ENCODE measurements around the gene FEZ2. TPM values are rescaled to one million over a fixed set of nuclear protein-coding genes. Genes with fewer than 3 reads are reported as not detected.

FEZ2 gene
- total and polyA plus RNA-seq, 2 of the 13 experiments (the other 11 are each of a cell fraction or from before 2014, with no cell fraction given): 42.5 to 59.1 TPM

- H3K9ac ChIP-seq (ENCODE audit: insufficient read depth, low read depth, low read length): no peak overlapping the region
- H2AFZ ChIP-seq (ENCODE audit: low read length): no peak overlapping the region
- H3K4me1 ChIP-seq (ENCODE audit: insufficient read depth, low read length): no peaks in the 10 kb centered on the region
- no peaks in the 10 kb centered on the region for H3K9me3 ChIP-seq (ENCODE audit: low read length)
- DNase-seq (ENCODE audit: low spot score) (no peak), FAIRE-seq (no peak), ATAC-seq (no peak)
- no peaks in the 10 kb centered on the region for H3K79me2 ChIP-seq (ENCODE audit: insufficient read depth, low read length)
- in situ Hi-C loops (cut with HindIII; ENCODE audit: extremely low pct_ligation_motif_present, low pct_unique_long_range_greater_than_20kb) (no loop called here), intact Hi-C loops (cut with micrococcal nuclease; ENCODE audit: unreplicated experiment) (no loop called here)
- no peaks in the 10 kb centered on the region for H4K20me1 ChIP-seq (ENCODE audit: insufficient read depth, low read length)
- peaks cover 8 to 62% of the 10 kb centered on the region in 2 experiments for H3K36me3 ChIP-seq (replicated peaks in 1 of 2; ENCODE audit: control insufficient read depth in 1 of 2, insufficient read depth in 2 of 2, low read length in 2 of 2)
- CTCF ChIA-PET (ENCODE audit: low intra/inter-chr PET ratio, low total read pairs): no interaction called here
- no peak overlapping the region for H3K27ac ChIP-seq (ENCODE audit: extremely low read length, insufficient read depth, low read length)
- no peak overlapping the region for H3K4me3 ChIP-seq (replicated peaks in 1 of 3; ENCODE audit: insufficient read depth in 1 of 3, low read depth in 2 of 3, low read length in 3 of 3)
- no peak overlapping the region for H3K4me2 ChIP-seq (ENCODE audit: low read depth, low read length)
- BruUV-seq (replicated peaks): no TSS peak
- POLR2A ChIA-PET: no interaction called here
- no peaks in the 10 kb centered on the region for H3K27me3 ChIP-seq (ENCODE audit: control insufficient read depth in 1 of 2, insufficient read depth in 2 of 2, low read length in 2 of 2)
- 88% methylated on average over 1 of the region's 1 CpG for WGBS (ENCODE audit: low lambda C conversion rate)
- TF ChIP-seq EED (CRISPR knock-in tag; IDR thresholded peaks at IDR 0.05) (no peak), IKZF1 (IDR thresholded peaks at IDR 0.05) (no peak), CEBPZ (IDR thresholded peaks at IDR 0.05; ENCODE audit: low read length) (no peak), DDIT3 (CRISPR knock-in tag; IDR thresholded peaks at IDR 0.05) (no peak), TBP (CRISPR knock-in tag; IDR thresholded peaks at IDR 0.05) (no peak), KIAA2018 (CRISPR knock-in tag; IDR thresholded peaks at IDR 0.05; ENCODE audit: borderline replicate concordance) (no peak), FUBP1 (CRISPR knock-in tag; IDR thresholded peaks at IDR 0.05; ENCODE audit: borderline replicate concordance) (no peak), ZNF510 (CRISPR knock-in tag; IDR thresholded peaks at IDR 0.05; ENCODE audit: low read depth) (no peak)
- TF ChIP-seq, protein P1, sequence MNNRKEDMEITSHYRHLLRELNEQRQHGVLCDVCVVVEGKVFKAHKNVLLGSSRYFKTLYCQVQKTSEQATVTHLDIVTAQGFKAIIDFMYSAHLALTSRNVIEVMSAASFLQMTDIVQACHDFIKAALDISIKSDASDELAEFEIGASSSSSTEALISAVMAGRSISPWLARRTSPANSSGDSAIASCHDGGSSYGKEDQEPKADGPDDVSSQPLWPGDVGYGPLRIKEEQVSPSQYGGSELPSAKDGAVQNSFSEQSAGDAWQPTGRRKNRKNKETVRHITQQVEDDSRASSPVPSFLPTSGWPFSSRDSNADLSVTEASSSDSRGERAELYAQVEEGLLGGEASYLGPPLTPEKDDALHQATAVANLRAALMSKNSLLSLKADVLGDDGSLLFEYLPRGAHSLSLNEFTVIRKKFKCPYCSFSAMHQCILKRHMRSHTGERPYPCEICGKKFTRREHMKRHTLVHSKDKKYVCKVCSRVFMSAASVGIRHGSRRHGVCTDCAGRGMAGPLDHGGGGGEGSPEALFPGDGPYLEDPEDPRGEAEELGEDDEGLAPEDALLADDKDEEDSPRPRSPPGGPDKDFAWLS (CRISPR knock-in tag; IDR thresholded peaks at IDR 0.05; ENCODE audit: borderline replicate concordance): no peak
Observed at GRCh38 chr2:36556842-36557241, 41.1 kb downstream of the FEZ2 start.
